ENCODE measurements around the gene TNFSF8.

GRCh38 chr9:114925672-114926071 is 4.7 kb downstream of the TNFSF8 start:
- TF ChIP-seq POLR2A (IDR thresholded peaks at IDR 0.05; ENCODE audit: low read depth, low read length) (no peak), POLR2AphosphoS5 (IDR thresholded peaks at IDR 0.05; ENCODE audit: low read depth, low read length) (no peak), TAF1 (IDR thresholded peaks at IDR 0.05; ENCODE audit: low read depth, low read length) (no peak), SPI1 (IDR thresholded peaks at IDR 0.05; ENCODE audit: low read depth, low read length) (no peak)

All from GM12891 (cell line).